ENCODE measurements around the gene HSPBAP1.
A peak's percentile ranks its signal among the peaks of the same experiment; 100 is the strongest.

The HSPBAP1 gene

GRCh38 chr3:122797291-122797690 lies 3.7 kb upstream of the HSPBAP1 start:
- no peak for DNase-seq (ENCODE audit: low spot score)
- in situ Hi-C loops (cut with MboI; ENCODE audit: low pct_unique_long_range_greater_than_20kb, low sequenced_read_pairs, unreplicated experiment), result no loop called here
- TF ChIP-seq, protein P1, sequence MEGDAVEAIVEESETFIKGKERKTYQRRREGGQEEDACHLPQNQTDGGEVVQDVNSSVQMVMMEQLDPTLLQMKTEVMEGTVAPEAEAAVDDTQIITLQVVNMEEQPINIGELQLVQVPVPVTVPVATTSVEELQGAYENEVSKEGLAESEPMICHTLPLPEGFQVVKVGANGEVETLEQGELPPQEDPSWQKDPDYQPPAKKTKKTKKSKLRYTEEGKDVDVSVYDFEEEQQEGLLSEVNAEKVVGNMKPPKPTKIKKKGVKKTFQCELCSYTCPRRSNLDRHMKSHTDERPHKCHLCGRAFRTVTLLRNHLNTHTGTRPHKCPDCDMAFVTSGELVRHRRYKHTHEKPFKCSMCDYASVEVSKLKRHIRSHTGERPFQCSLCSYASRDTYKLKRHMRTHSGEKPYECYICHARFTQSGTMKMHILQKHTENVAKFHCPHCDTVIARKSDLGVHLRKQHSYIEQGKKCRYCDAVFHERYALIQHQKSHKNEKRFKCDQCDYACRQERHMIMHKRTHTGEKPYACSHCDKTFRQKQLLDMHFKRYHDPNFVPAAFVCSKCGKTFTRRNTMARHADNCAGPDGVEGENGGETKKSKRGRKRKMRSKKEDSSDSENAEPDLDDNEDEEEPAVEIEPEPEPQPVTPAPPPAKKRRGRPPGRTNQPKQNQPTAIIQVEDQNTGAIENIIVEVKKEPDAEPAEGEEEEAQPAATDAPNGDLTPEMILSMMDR (IDR thresholded peaks at IDR 0.05; ENCODE audit: extremely low read depth, insufficient read depth, missing control alignments), result no peak

GRCh38 chr3:122795674-122796195 lies 2.1 kb upstream of the HSPBAP1 start:
- in situ Hi-C loops (cut with MboI; ENCODE audit: low pct_unique_long_range_greater_than_20kb, low sequenced_read_pairs, unreplicated experiment), result no loop called here
- no peak for DNase-seq (ENCODE audit: low spot score)
- TF ChIP-seq, protein P1 (IDR thresholded peaks at IDR 0.05; ENCODE audit: extremely low read depth, insufficient read depth, missing control alignments), result no peak

DNA sequence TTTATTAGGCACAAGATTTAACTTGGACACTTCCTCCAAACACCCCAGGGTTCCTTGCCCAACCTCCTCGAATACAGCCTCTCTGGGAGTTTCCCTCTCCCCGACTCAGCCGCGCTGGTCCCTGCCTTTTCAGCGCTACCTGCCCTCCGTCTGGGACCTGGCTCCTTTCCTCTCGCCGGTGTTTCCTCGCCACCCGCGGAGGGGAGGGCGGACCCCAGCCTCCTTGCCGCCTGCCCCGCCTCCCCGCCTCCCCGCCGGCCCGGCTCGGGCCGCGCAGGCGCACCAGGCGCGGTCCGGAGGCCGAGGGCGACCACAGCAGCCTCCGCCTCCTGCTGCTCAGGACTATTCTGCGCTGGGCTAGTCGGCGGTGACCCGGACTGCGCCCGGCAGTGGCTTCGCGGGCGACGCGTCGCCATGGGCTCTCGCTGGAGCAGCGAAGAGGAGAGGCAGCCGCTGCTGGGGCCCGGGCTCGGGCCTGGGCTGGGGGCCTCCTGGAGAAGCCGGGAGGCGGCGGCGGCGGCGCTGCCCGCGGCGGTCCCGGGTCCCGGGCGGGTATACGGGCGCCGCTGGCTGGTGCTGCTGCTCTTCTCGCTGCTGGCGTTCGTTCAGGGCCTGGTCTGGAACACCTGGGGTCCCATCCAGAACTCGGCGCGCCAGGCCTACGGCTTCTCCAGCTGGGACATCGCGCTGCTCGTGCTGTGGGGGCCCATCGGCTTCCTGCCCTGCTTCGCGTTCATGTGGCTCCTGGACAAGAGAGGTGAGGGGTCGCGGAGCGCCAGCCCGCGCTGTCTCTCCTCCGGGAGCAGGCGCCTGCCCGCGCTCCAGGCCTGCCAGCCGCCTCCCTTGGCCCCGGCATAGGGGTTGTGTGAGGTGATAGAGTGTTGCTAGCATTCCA lies 1.4 kb upstream of the HSPBAP1 start, which contains the start of gene SLC49A4:
SLC49A4 (plus strand) TSS at position 291 of the 895 bp plus-strand sequence; CDS start at position 415, 124 bp downstream.
- DNase-seq (ENCODE audit: low spot score), result peak; percentile 95
- in situ Hi-C loops (cut with MboI; ENCODE audit: low pct_unique_long_range_greater_than_20kb, low sequenced_read_pairs, unreplicated experiment), result no loop called here
- TF ChIP-seq, protein P1 (IDR thresholded peaks at IDR 0.05; ENCODE audit: extremely low read depth, insufficient read depth, missing control alignments), result no peak

DNA sequence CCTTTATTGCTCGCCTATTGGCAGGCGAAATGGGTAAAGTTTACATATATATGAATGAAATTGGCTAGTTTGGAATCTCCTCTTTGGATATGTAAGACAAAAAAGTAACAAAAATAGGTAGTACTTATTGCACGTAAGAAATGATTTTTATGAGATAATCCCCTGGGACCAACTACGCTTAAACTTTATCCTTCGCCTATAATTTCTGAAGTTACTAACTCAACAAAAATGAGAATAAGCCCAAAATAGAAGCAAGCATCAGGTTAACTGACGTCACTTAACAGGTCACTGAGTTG lies 800 bp upstream of the HSPBAP1 start:
- in situ Hi-C loops (cut with MboI; ENCODE audit: low pct_unique_long_range_greater_than_20kb, low sequenced_read_pairs, unreplicated experiment), result no loop called here
- TF ChIP-seq, protein P1 (IDR thresholded peaks at IDR 0.05; ENCODE audit: extremely low read depth, insufficient read depth, missing control alignments), result no peak
- DNase-seq (ENCODE audit: low spot score), result no peak

DNA sequence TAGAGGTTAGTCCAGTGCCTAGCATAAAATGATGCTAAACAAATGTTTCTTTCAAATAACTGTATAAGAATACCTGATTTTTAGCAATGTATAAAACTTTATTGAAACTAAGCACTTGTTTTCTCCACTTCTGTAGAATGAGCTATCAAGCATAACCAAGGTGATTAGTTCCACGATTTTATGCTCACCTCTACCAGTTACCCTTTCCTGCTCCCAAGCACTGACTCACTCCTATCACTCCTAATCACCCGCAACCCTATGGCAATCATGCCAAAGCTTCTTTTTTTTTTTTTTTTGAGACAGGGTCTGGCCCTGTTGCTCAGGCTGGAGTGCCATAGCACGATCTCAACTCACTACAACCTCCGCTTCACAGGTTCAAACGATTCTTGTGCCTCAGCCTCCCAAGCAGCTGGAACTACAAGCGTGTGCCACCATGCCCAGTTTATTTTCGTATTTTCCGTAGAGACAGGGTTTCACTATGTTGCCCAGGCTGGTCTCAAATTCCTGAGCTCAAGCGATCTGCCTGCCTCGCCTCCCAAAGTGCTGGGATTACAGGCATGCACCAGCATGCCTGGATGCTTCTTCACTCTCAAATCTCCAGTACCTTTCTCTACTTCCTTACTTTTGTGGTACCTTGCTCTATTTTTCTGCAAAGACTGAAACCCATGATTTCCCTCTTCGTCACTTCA lies 3.9 kb downstream of the HSPBAP1 start:
- TF ChIP-seq, protein P1 (IDR thresholded peaks at IDR 0.05; ENCODE audit: extremely low read depth, insufficient read depth, missing control alignments), result no peak
- DNase-seq (ENCODE audit: low spot score), result no peak
- in situ Hi-C loops (cut with MboI; ENCODE audit: low pct_unique_long_range_greater_than_20kb, low sequenced_read_pairs, unreplicated experiment), result no loop called here

- TF ChIP-seq, protein P1 (IDR thresholded peaks at IDR 0.05; ENCODE audit: extremely low read depth, insufficient read depth, missing control alignments), result no peak
- in situ Hi-C loops (cut with MboI; ENCODE audit: low pct_unique_long_range_greater_than_20kb, low sequenced_read_pairs, unreplicated experiment), result no loop called here
- no peak for DNase-seq (ENCODE audit: low spot score)
Observed at GRCh38 chr3:122787872-122788271, 5.8 kb downstream of the HSPBAP1 start.

Measured in GM13977 (cell line).